Activated T-cell treated with anti-CD3 and anti-CD28 coated beads, Interleukin-2, amount 50 U/mL, for 72 hours (primary cell): ENCODE measurements around the gene HIVEP3. TPM values are rescaled to one million over a fixed set of nuclear protein-coding genes. Genes with fewer than 3 reads are reported as not detected.
A peak's percentile ranks its signal among the peaks of the same experiment; 100 is the strongest.
"Not testable (repeated sequence)": the region's sequence is repeated elsewhere in the genome, so short reads cannot be mapped to it uniquely, and the experiment has no call there.

Experiments
- ATAC-seq, 2 donors: fragments of 150-1000 bp; cut with Tn5 transposase; replicated peaks in 1 of 2; 2 replicates each; pipeline ENCODE4 v1.10.0; 2021; ENCODE audit warnings: moderate library complexity in 2 of 2, mild to moderate bottlenecking in 1 of 2
- DNase-seq, 2 donors: peaks; one replicate each; pipeline ENCODE4 v3.0.0; 2021 to 2022; ENCODE audit warnings: mixed read lengths in 1 of 2
- H3K27ac Mint-ChIP-seq: one replicate; pipeline ENCODE4 v1.8.0; 2022; ENCODE audit warnings: mild to moderate bottlenecking, moderate library complexity, mixed read lengths
- H3K27me3 Mint-ChIP-seq: one replicate; pipeline ENCODE4 v1.8.0; 2022; ENCODE audit warnings: low read depth, mixed read lengths
- H3K36me3 Mint-ChIP-seq, 2 donors: one replicate each; pipeline ENCODE4 v1.8.0; 2022; ENCODE audit warnings: mixed read lengths in 2 of 2, mild to moderate bottlenecking in 1 of 2; ENCODE audit not compliant: insufficient read depth in 2 of 2
- H3K4me1 Mint-ChIP-seq: one replicate; pipeline ENCODE4 v1.8.0; 2022; ENCODE audit warnings: low read depth, mixed read lengths
- H3K4me3 Mint-ChIP-seq, 2 donors: one replicate each; pipeline ENCODE4 v1.8.0; 2022; ENCODE audit warnings: mild to moderate bottlenecking in 2 of 2, mixed read lengths in 2 of 2, moderate library complexity in 2 of 2
- H3K9me3 Mint-ChIP-seq, 2 donors: one replicate each; pipeline ENCODE4 v1.8.0; 2022; ENCODE audit warnings: mixed read lengths in 2 of 2
- total RNA-seq, 2 donors: library from RNA; stranded (reverse); gene quantifications; one replicate each; pipeline ENCODE4 v1.2.3, GENCODE V29; 2022

Gene HIVEP3
- total RNA-seq, 2 donors from 2014 or later: 22.8 to 29.2 TPM

- ATAC-seq: no peak
- no peak for DNase-seq
- Mint-ChIP-seq H3K36me3 (peaks cover 6 to 8% of the 10 kb centered on the region in 2 donors), H3K9me3 (peaks cover 2 to 6% of the 10 kb centered on the region in 2 donors), H3K4me3 (no peak overlapping the region), H3K27me3 (no peaks in the 10 kb centered on the region), H3K4me1 (peaks cover 19% of the 10 kb centered on the region), H3K27ac (no peak overlapping the region)
These were observed 23.6 kb upstream of the HIVEP3 start for GRCh38 chr1:41942278-41942677.

- Mint-ChIP-seq H3K27ac (no peak overlapping the region), H3K27me3 (no peaks in the 10 kb centered on the region), H3K9me3 (peaks cover 2 to 7% of the 10 kb centered on the region in 2 donors), H3K36me3 (peaks cover 6 to 8% of the 10 kb centered on the region in 2 donors), H3K4me1 (peaks cover 21% of the 10 kb centered on the region), H3K4me3 (no peak overlapping the region)
- no peak for DNase-seq
- ATAC-seq: no peak
These were observed 22.7 kb upstream of the HIVEP3 start for GRCh38 chr1:41941381-41941780.

- no peak for ATAC-seq
- H3K36me3 Mint-ChIP-seq: peaks cover 6 to 12% of the 10 kb centered on the region in 2 donors
- H3K27ac Mint-ChIP-seq: no peak overlapping the region
- no peak overlapping the region for H3K4me3 Mint-ChIP-seq
- no peaks in the 10 kb centered on the region for H3K27me3 Mint-ChIP-seq
- H3K4me1 Mint-ChIP-seq: peaks cover 38% of the 10 kb centered on the region
- peaks cover 2 to 9% of the 10 kb centered on the region in 2 donors for H3K9me3 Mint-ChIP-seq
- no peak for DNase-seq
These were observed 20.5 kb upstream of the HIVEP3 start for GRCh38 chr1:41939194-41939593.

- peaks cover 10 to 21% of the 10 kb centered on the region in 2 donors for H3K36me3 Mint-ChIP-seq
- peaks cover 6 to 12% of the 10 kb centered on the region in 2 donors for H3K9me3 Mint-ChIP-seq
- peak; percentile 33 to 57 for DNase-seq
- H3K4me1 Mint-ChIP-seq: peaks cover 58% of the 10 kb centered on the region
- H3K27me3 Mint-ChIP-seq: no peaks in the 10 kb centered on the region
- H3K27ac Mint-ChIP-seq: no peak overlapping the region
- H3K4me3 Mint-ChIP-seq: no peak overlapping the region
- peak; percentile 94 to 95 for ATAC-seq
These were observed 17.4 kb upstream of the HIVEP3 start for GRCh38 chr1:41936107-41936506.

GRCh38 chr1:41935226-41935625 lies 16.5 kb upstream of the HIVEP3 start:
- no peak for ATAC-seq
- Mint-ChIP-seq H3K36me3 (peaks cover 7 to 21% of the 10 kb centered on the region in 2 donors), H3K27ac (no peak overlapping the region), H3K4me1 (peaks cover 49% of the 10 kb centered on the region), H3K27me3 (no peaks in the 10 kb centered on the region), H3K4me3 (no peak overlapping the region), H3K9me3 (peaks cover 6 to 12% of the 10 kb centered on the region in 2 donors)
- DNase-seq: no peak

- peaks cover 44% of the 10 kb centered on the region for H3K4me1 Mint-ChIP-seq
- DNase-seq (no peak), ATAC-seq (peak; percentile 15 to 35)
- peak overlapping the region; percentile 94 for H3K27ac Mint-ChIP-seq
- H3K27me3 Mint-ChIP-seq: no peaks in the 10 kb centered on the region
- H3K4me3 Mint-ChIP-seq: peak overlapping the region in 1 of 2 donors; percentile 60
- H3K9me3 Mint-ChIP-seq: peaks cover 7 to 11% of the 10 kb centered on the region in 2 donors
- peaks cover 7 to 20% of the 10 kb centered on the region in 2 donors for H3K36me3 Mint-ChIP-seq
These were observed 14.4 kb upstream of the HIVEP3 start for GRCh38 chr1:41933106-41933505.

- Mint-ChIP-seq H3K36me3 (peaks cover 5 to 20% of the 10 kb centered on the region in 2 donors), H3K27ac (no peak overlapping the region), H3K9me3 (peaks cover 5 to 8% of the 10 kb centered on the region in 2 donors), H3K27me3 (no peaks in the 10 kb centered on the region), H3K4me3 (no peak overlapping the region), H3K4me1 (peaks cover 41% of the 10 kb centered on the region)
- DNase-seq: no peak
- no peak for ATAC-seq
These were observed 12.9 kb upstream of the HIVEP3 start for GRCh38 chr1:41931578-41931977.

- no peaks in the 10 kb centered on the region for H3K36me3 Mint-ChIP-seq
- H3K4me3 Mint-ChIP-seq: no peak overlapping the region
- no peak overlapping the region for H3K27ac Mint-ChIP-seq
- H3K27me3 Mint-ChIP-seq: no peaks in the 10 kb centered on the region
- DNase-seq (no peak), ATAC-seq (no peak)
- peaks cover 2% of the 10 kb centered on the region for H3K4me1 Mint-ChIP-seq
- H3K9me3 Mint-ChIP-seq: peaks cover 0 to 4% of the 10 kb centered on the region in 2 donors
These were observed 8.4 kb upstream of the HIVEP3 start for GRCh38 chr1:41927118-41927517.

- Mint-ChIP-seq H3K27ac (no peak overlapping the region), H3K36me3 (peaks cover 4 to 11% of the 10 kb centered on the region in 2 donors), H3K4me3 (no peak overlapping the region), H3K27me3 (no peaks in the 10 kb centered on the region), H3K9me3 (peaks cover 4 to 6% of the 10 kb centered on the region in 2 donors), H3K4me1 (peaks cover 8% of the 10 kb centered on the region)
- peak in 1 of 2 donors; percentile 39 for ATAC-seq
- no peak for DNase-seq
These were observed 7.0 kb upstream of the HIVEP3 start for GRCh38 chr1:41925712-41926111.

GRCh38 chr1:41924911-41925310 lies 6.2 kb upstream of the HIVEP3 start:
- no peak for DNase-seq
- Mint-ChIP-seq H3K27ac (no peak overlapping the region), H3K9me3 (peaks cover 3 to 6% of the 10 kb centered on the region in 2 donors), H3K27me3 (no peaks in the 10 kb centered on the region), H3K4me3 (no peak overlapping the region), H3K36me3 (peaks cover 5 to 11% of the 10 kb centered on the region in 2 donors), H3K4me1 (peaks cover 16% of the 10 kb centered on the region)
- no peak for ATAC-seq

- DNase-seq, H3K27ac Mint-ChIP-seq, ATAC-seq, H3K27me3 Mint-ChIP-seq, H3K4me3 Mint-ChIP-seq, H3K9me3 Mint-ChIP-seq: not testable (repeated sequence)
- H3K36me3 Mint-ChIP-seq: peaks cover 5 to 11% of the 10 kb centered on the region in 2 donors
- H3K4me1 Mint-ChIP-seq: peaks cover 49% of the 10 kb centered on the region
These were observed 2.5 kb upstream of the HIVEP3 start for GRCh38 chr1:41921271-41921670.

- Mint-ChIP-seq H3K36me3 (peaks cover 5 to 11% of the 10 kb centered on the region in 2 donors), H3K4me3 (peak overlapping the region; percentile 82 to 96), H3K9me3 (peaks cover 2 to 6% of the 10 kb centered on the region in 2 donors), H3K4me1 (peaks cover 55% of the 10 kb centered on the region), H3K27ac (peak overlapping the region; percentile 88), H3K27me3 (no peaks in the 10 kb centered on the region)
- ATAC-seq (peak; percentile 44 to 51), DNase-seq (no peak)
These were observed 1.9 kb upstream of the HIVEP3 start for GRCh38 chr1:41920658-41921057.

- peaks cover 63% of the 10 kb centered on the region for H3K4me1 Mint-ChIP-seq
- H3K9me3 Mint-ChIP-seq: peaks cover 2 to 6% of the 10 kb centered on the region in 2 donors
- H3K27ac Mint-ChIP-seq: peak overlapping the region; percentile 88
- peak overlapping the region; percentile 82 to 96 for H3K4me3 Mint-ChIP-seq
- no peaks in the 10 kb centered on the region for H3K27me3 Mint-ChIP-seq
- ATAC-seq (peak; percentile 94 to 96), DNase-seq (peak; percentile 87 to 89)
- peaks cover 5 to 11% of the 10 kb centered on the region in 2 donors for H3K36me3 Mint-ChIP-seq
These were observed 1.2 kb upstream of the HIVEP3 start for GRCh38 chr1:41919764-41920397.

GRCh38 chr1:41919131-41919530 lies 409 bp upstream of the HIVEP3 start:
- DNase-seq (no peak), ATAC-seq (no peak)
- Mint-ChIP-seq H3K9me3 (peaks cover 2 to 6% of the 10 kb centered on the region in 2 donors), H3K4me1 (peaks cover 71% of the 10 kb centered on the region), H3K27ac (peak overlapping the region; percentile 88), H3K4me3 (peak overlapping the region; percentile 82 to 96), H3K36me3 (peaks cover 6 to 13% of the 10 kb centered on the region in 2 donors), H3K27me3 (no peaks in the 10 kb centered on the region)
